K562 (cell line): Measurements from ENCODE around the gene PIMREG. TPM values are rescaled to one million over a fixed set of nuclear protein-coding genes. Genes with fewer than 3 reads are reported as not detected.

Source experiments
- ATAC-seq: fragments of 200-7000 bp; cut with Tn5 transposase; 3 replicates; pipeline ENCODE4 v1.9.1; 2020; ENCODE audit warnings: moderate library complexity
- BruUV-seq: library from RNA; stranded (reverse); fragments of 400-500 nt; replicated peaks from 2 replicates; lab custom pipeline; 2021; lab: Mats Ljungman, UMichigan
- CTCF ChIA-PET: fragments of 300-600 bp; formaldehyde crosslinking; extraction: SDS; loops from one replicate; lab custom pipeline; 2021; ENCODE audit warnings: low intra/inter-chr PET ratio; lab: Yijun Ruan, JAX
- POLR2A ChIA-PET: fragments of 300-600, 350-650 bp; sonication (Branson Sonifier 250); formaldehyde crosslinking; extraction: SDS; loops from one replicate; lab custom pipeline; 2021; ENCODE audit warnings: antibody characterized with exemption, inconsistent platforms; lab: Yijun Ruan, JAX
- DNase-seq, 4 experiments: peaks; one replicate each; pipeline versions ENCODE4 v3.0.0 to v3.0.0-alpha.2; 2011 to 2018; ENCODE audit warnings: low spot score in 3 of 4, mixed read lengths in 3 of 4; ENCODE audit errors: extremely low read depth in 1 of 4
- FAIRE-seq: peaks from 2 replicates; lab custom pipeline; 2011; peaks lifted over from hg19 to GRCh38; lab: Jason Lieb, UNC
- H2AFZ ChIP-seq: 2 replicates; pipeline ENCODE4 v1.6.0; 2011; ENCODE audit warnings: low read depth, low read length, control low read depth, inconsistent platforms
- H3K27ac ChIP-seq: fragments of 200-600 bp; 3 replicates; pipeline ENCODE4 v1.8.0; 2011; ENCODE audit warnings: low read depth, mild to moderate bottlenecking, control low read depth, inconsistent platforms, low read length, moderate library complexity, mixed read lengths; ENCODE audit errors: extremely low read depth
- H3K27me3 ChIP-seq, 2 experiments: fragments of 300-600 bp in 1 of 2; 2 replicates in 1 of 2; 3 replicates in 1 of 2; pipeline versions ENCODE4 v1.6.0 to v1.8.0; 2011; ENCODE audit warnings: inconsistent platforms in 2 of 2, low read length in 2 of 2, mild to moderate bottlenecking in 1 of 2, mixed read lengths in 1 of 2, moderate library complexity in 1 of 2; ENCODE audit not compliant: control insufficient read depth in 2 of 2, insufficient read depth in 2 of 2
- H3K36me3 ChIP-seq: fragments of 300-600 bp; 3 replicates; pipeline ENCODE4 v1.8.0; 2011; ENCODE audit warnings: mild to moderate bottlenecking, low read length, inconsistent platforms; ENCODE audit not compliant: control insufficient read depth, insufficient read depth
- H3K4me1 ChIP-seq, 2 experiments: fragments of 200-600 bp in 1 of 2; replicated peaks in 1 of 2; 2 replicates in 1 of 2; 3 replicates in 1 of 2; pipeline versions ENCODE4 v1.5.1 to v1.8.0; 2011; ENCODE audit warnings: inconsistent platforms in 2 of 2, low read length in 2 of 2, mild to moderate bottlenecking in 1 of 2, mixed read lengths in 1 of 2, moderate library complexity in 1 of 2; ENCODE audit not compliant: control insufficient read depth in 2 of 2, insufficient read depth in 2 of 2
- H3K4me2 ChIP-seq: 2 replicates; pipeline ENCODE4 v1.6.1; 2011; ENCODE audit warnings: low read length, control low read depth, inconsistent platforms, mixed read lengths; ENCODE audit not compliant: insufficient read depth
- H3K4me3 ChIP-seq: fragments of 200-600 bp; sonication (generic), shearing (Covaris generic); 2 replicates; pipeline ENCODE4 v1.5.1; 2016; ENCODE audit warnings: control low read depth, inconsistent platforms
- H3K79me2 ChIP-seq: fragments of 200-600 bp; 3 replicates; pipeline ENCODE4 v1.8.0; 2011; ENCODE audit warnings: low read length, inconsistent platforms; ENCODE audit not compliant: control insufficient read depth, insufficient read depth
- H3K9ac ChIP-seq, 2 experiments: 2 replicates each; pipeline versions ENCODE4 v1.6.0 to v1.6.1; 2011; ENCODE audit warnings: low read depth in 2 of 2, low read length in 2 of 2, control low read depth in 1 of 2, inconsistent platforms in 1 of 2, mild to moderate bottlenecking in 1 of 2, mixed read lengths in 1 of 2; ENCODE audit not compliant: insufficient read depth in 1 of 2
- H3K9me1 ChIP-seq: one replicate; pipeline ENCODE4 v1.6.0; 2011; ENCODE audit warnings: inconsistent platforms, mild to moderate bottlenecking, low read length, moderate library complexity; ENCODE audit not compliant: control insufficient read depth, insufficient read depth
- H3K9me3 ChIP-seq: replicated peaks from 2 replicates; pipeline ENCODE4 v1.5.1; 2011; ENCODE audit warnings: low read depth, low read length, inconsistent platforms; ENCODE audit not compliant: control insufficient read depth, insufficient read depth
- H4K20me1 ChIP-seq: replicated peaks from 2 replicates; pipeline ENCODE4 v1.6.1; 2011; ENCODE audit warnings: low read length, inconsistent platforms, mixed read lengths; ENCODE audit not compliant: control insufficient read depth, insufficient read depth
- CC2D1A ChIP-seq: fragments of 450-650 bp; IDR thresholded peaks from 2 replicates; pipeline ENCODE4 v1.6.1; 2017; ENCODE audit warnings: mild to moderate bottlenecking
- EP400 ChIP-seq: fragments of 450-650 bp; IDR thresholded peaks from 2 replicates; pipeline ENCODE4 v1.6.1; 2017; ENCODE audit warnings: antibody characterized with exemption, mild to moderate bottlenecking, moderate library complexity
- NFIC ChIP-seq: fragments of 450-650 bp; IDR thresholded peaks from 2 replicates; pipeline ENCODE4 v1.6.1; 2017; ENCODE audit warnings: mild to moderate bottlenecking, inconsistent platforms
- RFX5 ChIP-seq: IDR thresholded peaks from 2 replicates; pipeline ENCODE4 v1.6.1; 2011; ENCODE audit warnings: low read depth, mild to moderate bottlenecking, improper control_type of control experiment, low read length
- TFE3 ChIP-seq: fragments of 450-650 bp; formaldehyde crosslinking; IDR thresholded peaks from 2 replicates; pipeline ENCODE4 v1.4.0; 2020; ENCODE audit warnings: mild to moderate bottlenecking, mixed read lengths
- XRCC3 ChIP-seq: fragments of 450-650 bp; IDR thresholded peaks from 2 replicates; pipeline ENCODE4 v1.6.1; 2017; ENCODE audit warnings: mild to moderate bottlenecking, moderate library complexity
- ZNF212 ChIP-seq: fragments of 450-650 bp; formaldehyde crosslinking; IDR thresholded peaks from 2 replicates; pipeline ENCODE4 v1.4.0; 2020; ENCODE audit warnings: mild to moderate bottlenecking
- ZNF217 ChIP-seq: sonication (generic); formaldehyde crosslinking; IDR thresholded peaks from 2 replicates; pipeline ENCODE4 v1.8.0; 2022; ENCODE audit warnings: mild to moderate bottlenecking, missing genetic modification reagents
- ZNF277 ChIP-seq: fragments of 250-450 bp; sonication (Bioruptor Pico); IDR thresholded peaks from 2 replicates; pipeline ENCODE4 v1.8.0; 2022; ENCODE audit warnings: inconsistent platforms, mild to moderate bottlenecking, moderate library complexity, borderline replicate concordance
- ZNF407 ChIP-seq: fragments of 450-650 bp; IDR thresholded peaks from 2 replicates; pipeline ENCODE4 v1.6.1; 2016; ENCODE audit warnings: low read depth
- ZNF431 ChIP-seq: sonication (generic); formaldehyde crosslinking; IDR thresholded peaks from 2 replicates; pipeline ENCODE4 v1.8.0; 2022; ENCODE audit warnings: mild to moderate bottlenecking, missing genetic modification reagents
- ZNF583 ChIP-seq: fragments of 250-450 bp; sonication (Bioruptor Pico); IDR thresholded peaks from 2 replicates; pipeline ENCODE4 v1.4.0; 2020
- WGBS: fragments of 100-300 bp; shearing (Covaris generic); methylation state at CpG from one replicate; pipeline ENCODE4 v1.1.6; 2016; ENCODE audit warnings: low coverage, mixed read lengths; ENCODE audit not compliant: insufficient coverage; ENCODE audit errors: missing lambda C conversion rate; 5-methylcytosine and 5-hydroxymethylcytosine counted together
- in situ Hi-C: fragments of 300-500 bp; cut with MboI; formaldehyde crosslinking; loops from 4 replicates; pipeline ENCODE4 v1.15.0; 2018; ENCODE audit warnings: inconsistent platforms, mixed read lengths
- intact Hi-C: fragments of 100-400 bp; cut with micrococcal nuclease; formaldehyde crosslinking; loops from 2 replicates; pipeline ENCODE4 v1.14.2; 2022
- polyA plus RNA-seq, 8 experiments: library from polyadenylated mRNA; depleted of rRNA in 4 of 8; stranded (reverse) in 5 of 8; unstranded in 3 of 8; fragments of >200 nt; fragmentation: Nextera tagmentation in 2 of 8; fragmentation: Illumina TruSeq in 1 of 8; extraction: Ambion mirVana in 2 of 8; extraction: Trizol in 1 of 8; gene quantifications; 2 replicates each; pipeline versions ENCODE4 v1.2.1 to v1.2.3, GENCODE V29; 2011 to 2014; ENCODE audit warnings: inconsistent platforms in 1 of 8, missing spikeins in 1 of 8
- total RNA-seq, 7 experiments: library from RNA; depleted of rRNA in 6 of 7; stranded (reverse); fragments of >200 nt in 6 of 7; fragmentation: Illumina TruSeq in 2 of 7; extraction: Trizol in 2 of 7; gene quantifications; 2 replicates each; pipeline versions ENCODE4 v1.2.1 to v1.2.3, GENCODE V29; 2011 to 2021; ENCODE audit warnings: low replicate concordance in 1 of 7

Gene PIMREG
- total and polyA plus RNA-seq, 9 of the 15 experiments (the other 6 are each of a cell fraction or from before 2014, with no cell fraction given) = 1.1 to 16.7 (median 9.4) TPM

- Histone ChIP-seq H3K4me1 (no peaks in the 10 kb centered on the region), H3K27ac (no peak overlapping the region), H3K27me3 (peaks cover 0 to 22% of the 10 kb centered on the region in 2 experiments; a peak in 1 of 5 replicates), H3K4me2 (no peak overlapping the region), H3K9me1 (no peaks in the 10 kb centered on the region), H2AFZ (no peak overlapping the region), H3K36me3 (no peaks in the 10 kb centered on the region), H4K20me1 (no peaks in the 10 kb centered on the region), H3K4me3 (no peak overlapping the region), H3K9me3 (no peaks in the 10 kb centered on the region), H3K79me2 (no peaks in the 10 kb centered on the region), H3K9ac (no peak overlapping the region)
- in situ Hi-C loops (no loop called here), intact Hi-C loops (no loop called here)
- ChIA-PET POLR2A (interaction anchor here (0.6 kb wide), 1 partner anchor 945 kb away, joined by 4 read pairs; no protein-coding TSS in a partner anchor), CTCF (no interaction called here)
- DNase-seq (no peak), ATAC-seq (no peak), FAIRE-seq (no peak)
- no TSS peak for BruUV-seq
- 25% methylated on average over 4 of the region's 7 CpGs for WGBS
- TF ChIP-seq CC2D1A (no peak), RFX5 (no peak), ZNF277 (CRISPR knock-in tag) (no peak), ZNF583 (CRISPR knock-in tag) (no peak), EP400 (no peak), XRCC3 (no peak), ZNF217 (no peak), ZNF407 (no peak), ZNF212 (CRISPR knock-in tag) (no peak), TFE3 (no peak), NFIC (no peak), ZNF431 (CRISPR knock-in tag) (no peak)
Observed at GRCh38 chr17:6491071-6491700, 46.9 kb downstream of the PIMREG start.
